Measurements from ENCODE around the gene FTH1.
A peak's percentile ranks its signal among the peaks of the same experiment; 100 is the strongest.

FTH1 gene

GRCh38 chr11:61948505-61948904, 18.9 kb downstream of the FTH1 start:
- DNase-seq (ENCODE audit: low spot score), result no peak

DNA sequence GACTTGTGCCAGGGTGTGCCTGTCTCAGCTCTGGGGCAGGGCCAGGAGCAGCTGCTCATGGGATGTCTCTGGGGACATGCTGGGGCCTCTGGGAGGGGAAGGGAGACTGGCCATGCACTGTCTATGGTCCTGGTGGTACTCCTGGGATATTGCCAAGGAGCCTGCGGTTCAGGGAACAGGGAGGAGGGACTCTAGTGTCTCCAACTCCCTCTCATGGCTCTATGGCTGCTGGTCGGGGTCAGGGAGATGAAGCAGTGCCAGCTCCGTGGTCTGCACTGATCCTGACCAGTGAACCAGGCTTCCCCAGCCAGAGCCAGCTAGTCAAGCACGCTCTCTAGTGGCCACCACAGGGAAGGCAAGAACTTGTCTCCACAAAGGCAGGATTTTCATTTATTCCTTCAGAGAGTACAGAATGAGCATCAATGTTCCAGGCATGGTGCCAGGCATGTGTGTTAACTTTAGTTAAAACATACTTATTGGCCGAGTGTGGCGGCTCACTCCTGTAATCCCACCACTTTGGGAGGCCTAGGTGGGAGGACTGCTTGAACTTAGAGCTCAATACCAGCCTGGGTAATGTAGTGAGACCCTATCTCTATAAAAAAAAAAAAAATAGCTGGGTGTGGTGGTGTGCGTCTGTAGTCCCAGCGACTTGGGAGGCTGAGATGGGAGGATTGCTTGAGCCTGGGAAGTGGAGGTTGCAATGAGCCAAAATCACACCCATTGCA, 19.8 kb downstream of the FTH1 start:
- peak; percentile 81 for DNase-seq (ENCODE audit: low spot score)

DNA sequence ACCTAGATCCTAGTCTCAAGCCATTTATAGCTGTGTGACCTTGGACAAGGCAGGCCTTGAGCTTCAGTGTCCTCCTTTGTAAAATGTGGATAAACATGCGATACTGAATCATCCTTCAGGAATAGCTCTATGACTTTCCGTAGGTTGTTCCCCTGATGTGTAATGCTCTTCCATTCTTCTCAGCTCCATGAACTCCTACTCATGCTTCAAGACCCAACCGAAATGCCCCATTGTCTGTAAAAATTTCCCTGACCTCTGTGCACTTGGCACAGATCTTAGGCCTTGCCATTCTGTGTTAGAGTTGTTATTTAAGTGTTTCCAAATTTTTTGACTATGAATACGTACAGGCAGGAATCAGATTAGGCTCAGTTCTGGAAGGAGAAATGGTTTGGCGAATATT, 20.5 kb downstream of the FTH1 start:
- DNase-seq (ENCODE audit: low spot score), result no peak

GRCh38 chr11:61945191-61945590, 22.2 kb downstream of the FTH1 start:
- DNase-seq (ENCODE audit: low spot score), result no peak

- no peak for DNase-seq (ENCODE audit: low spot score)
These were observed 27.0 kb downstream of the FTH1 start for GRCh38 chr11:61940466-61940865.

- no peak for DNase-seq (ENCODE audit: low spot score)
These were observed 31.6 kb downstream of the FTH1 start for GRCh38 chr11:61935861-61936260.

GRCh38 chr11:61930933-61931332, 36.5 kb downstream of the FTH1 start:
- no peak for DNase-seq (ENCODE audit: low spot score)

- no peak for DNase-seq (ENCODE audit: low spot score)
These were observed 38.8 kb downstream of the FTH1 start for GRCh38 chr11:61928606-61929005.

- no peak for DNase-seq (ENCODE audit: low spot score)
These were observed 39.9 kb downstream of the FTH1 start for GRCh38 chr11:61927501-61927900.

- no peak for DNase-seq (ENCODE audit: low spot score)
These were observed 41.2 kb downstream of the FTH1 start for GRCh38 chr11:61926235-61926634.

- no peak for DNase-seq (ENCODE audit: low spot score)
These were observed 41.7 kb downstream of the FTH1 start for GRCh38 chr11:61925736-61926135.

DNA sequence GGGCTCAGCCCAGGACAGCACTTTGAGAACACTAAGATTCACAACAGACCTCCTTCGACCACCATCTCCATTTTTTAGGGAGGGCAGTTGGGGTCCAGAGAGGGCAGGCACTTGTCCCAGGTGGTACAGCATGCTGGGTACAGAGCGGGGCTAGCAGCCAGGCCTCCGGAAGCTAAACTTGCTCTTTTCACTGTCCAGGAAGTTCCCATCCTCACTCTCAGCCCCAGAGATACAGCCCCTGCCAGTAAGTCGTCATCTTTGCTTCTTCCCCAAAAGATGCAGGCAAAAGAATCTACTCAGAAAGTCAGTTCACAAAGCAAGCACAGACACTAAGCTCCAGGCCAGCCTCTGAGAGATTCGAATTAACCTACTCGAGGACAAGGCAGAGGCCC, 43.4 kb downstream of the FTH1 start:
- no peak for DNase-seq (ENCODE audit: low spot score)

GRCh38 chr11:61923166-61924063, 44.0 kb downstream of the FTH1 start:
- no peak for DNase-seq (ENCODE audit: low spot score)

DNA sequence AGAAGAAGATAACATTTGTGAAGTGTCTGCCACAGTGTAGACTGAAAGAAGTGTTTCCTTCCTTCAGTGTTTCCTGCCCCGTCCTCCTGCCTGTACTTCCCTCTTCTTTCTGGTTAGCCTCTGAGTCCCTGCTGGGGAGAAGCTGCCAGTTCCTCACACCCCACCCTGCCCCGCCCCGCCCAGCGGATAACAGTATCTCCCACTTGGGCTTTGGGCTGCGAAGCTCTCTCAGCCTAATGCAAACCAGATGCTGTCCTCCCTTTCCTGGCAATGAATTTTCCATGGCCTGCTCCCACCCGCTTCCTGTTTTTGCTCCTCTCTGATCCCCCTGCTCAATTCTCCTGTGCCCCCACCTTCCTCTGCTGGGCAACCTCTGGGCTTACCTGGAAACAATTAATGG, 44.9 kb downstream of the FTH1 start:
- no peak for DNase-seq (ENCODE audit: low spot score)

DNA sequence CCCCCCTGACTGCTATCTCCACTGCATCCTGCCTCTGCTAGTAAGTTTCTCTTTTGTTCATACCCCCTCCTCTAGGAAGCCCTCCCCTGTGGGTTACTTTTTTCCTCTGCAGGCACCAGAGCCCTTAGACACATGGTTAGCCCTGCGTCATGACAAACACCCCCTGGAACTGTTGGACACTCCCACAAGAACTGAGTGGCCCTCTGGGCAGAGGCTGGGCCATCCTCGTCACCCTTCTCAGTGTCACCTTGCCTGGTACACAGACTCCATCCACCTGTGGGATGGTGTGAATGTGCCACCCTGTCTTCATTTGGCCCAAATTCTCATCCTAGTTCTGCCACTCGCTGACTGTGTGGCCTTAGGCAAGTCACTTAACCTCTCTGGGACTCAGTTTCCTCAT, 46.0 kb downstream of the FTH1 start:
- no peak for DNase-seq (ENCODE audit: low spot score)

GRCh38 chr11:61919705-61920631, 47.5 kb downstream of the FTH1 start:
- no peak for DNase-seq (ENCODE audit: low spot score)

DNA sequence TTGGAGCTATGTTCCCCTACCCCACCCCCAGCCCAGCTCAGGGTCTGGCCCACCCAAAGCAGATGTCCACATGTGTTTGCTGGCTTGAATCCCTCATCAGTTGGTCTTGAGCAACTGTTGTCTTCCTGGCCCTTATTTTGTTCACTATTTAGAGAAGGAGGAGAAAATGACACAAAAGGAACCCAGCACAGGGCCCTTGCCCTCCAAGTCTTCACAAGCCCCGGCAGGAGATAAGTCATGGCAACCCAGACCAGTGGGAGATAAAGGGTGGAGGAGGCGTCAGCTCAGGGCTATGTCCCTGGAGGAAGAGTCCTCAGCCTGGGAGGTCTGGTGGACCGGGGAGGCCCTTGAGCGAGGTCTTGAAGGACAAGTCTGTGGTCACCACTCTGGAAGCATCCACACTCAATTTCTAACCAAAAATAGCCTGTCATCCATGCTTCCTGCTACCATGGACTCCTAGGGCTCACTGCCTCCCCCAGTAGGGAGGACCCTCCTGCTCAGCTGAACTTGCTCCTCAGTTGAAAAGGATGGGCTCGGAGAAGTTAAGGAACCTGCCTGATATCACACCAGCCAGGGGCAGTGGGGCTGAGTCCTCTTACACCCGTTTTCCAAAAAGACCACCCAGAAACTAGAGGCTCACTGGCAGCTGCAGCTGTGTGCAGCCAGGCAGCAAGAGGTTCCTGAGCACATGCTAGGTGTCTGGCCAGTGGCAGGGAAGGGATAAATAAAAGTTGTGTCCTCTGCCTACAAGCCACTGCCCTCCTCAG, 48.3 kb downstream of the FTH1 start:
- no peak for DNase-seq (ENCODE audit: low spot score)

- DNase-seq (ENCODE audit: low spot score), result no peak
These were observed 49.0 kb downstream of the FTH1 start for GRCh38 chr11:61918251-61918937.

DNA sequence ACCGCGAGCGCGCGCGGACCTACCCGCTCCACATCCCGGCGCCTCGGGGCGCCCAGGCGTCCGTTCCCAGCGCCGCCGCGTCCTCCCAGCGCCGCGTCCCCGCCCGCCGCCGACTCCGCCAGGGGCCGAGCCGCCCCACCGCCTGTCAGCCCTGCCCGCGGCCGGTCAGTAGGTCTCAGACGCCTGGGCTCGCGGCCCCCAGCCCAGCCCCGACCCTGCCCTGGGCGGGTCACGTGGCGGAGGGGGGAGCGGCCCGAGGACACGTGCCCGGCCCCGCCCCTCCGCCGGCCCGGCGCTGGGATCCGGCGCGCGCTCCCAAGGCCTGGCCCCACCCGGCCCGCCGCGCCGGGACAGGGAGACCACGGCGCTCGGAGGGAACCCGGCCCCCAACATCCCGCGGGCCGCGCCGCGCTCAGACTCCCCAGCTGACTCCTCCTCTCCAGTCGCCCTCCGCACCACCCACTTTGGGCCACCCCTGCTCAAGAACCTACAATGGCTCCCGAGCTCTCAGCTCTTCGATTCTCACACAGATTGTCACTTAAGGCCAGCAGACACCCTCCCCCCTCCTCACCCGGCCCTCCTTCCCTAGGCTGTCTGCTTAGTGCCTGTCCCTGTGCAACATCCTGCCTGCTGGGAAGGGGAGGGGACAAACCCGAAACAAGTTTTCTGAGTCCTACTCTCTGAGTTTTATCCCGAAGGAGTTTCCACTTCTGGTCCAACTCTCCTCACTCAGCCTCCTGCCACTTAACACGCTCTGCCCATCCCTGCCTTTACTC, 49.9 kb downstream of the FTH1 start, which contains the start of gene RAB3IL1:
TSS of gene RAB3IL1 (minus strand) at position 233 of the 776 bp plus-strand sequence. CDS start at position 34, 199 bp downstream.
- no peak for DNase-seq (ENCODE audit: low spot score)

DNA sequence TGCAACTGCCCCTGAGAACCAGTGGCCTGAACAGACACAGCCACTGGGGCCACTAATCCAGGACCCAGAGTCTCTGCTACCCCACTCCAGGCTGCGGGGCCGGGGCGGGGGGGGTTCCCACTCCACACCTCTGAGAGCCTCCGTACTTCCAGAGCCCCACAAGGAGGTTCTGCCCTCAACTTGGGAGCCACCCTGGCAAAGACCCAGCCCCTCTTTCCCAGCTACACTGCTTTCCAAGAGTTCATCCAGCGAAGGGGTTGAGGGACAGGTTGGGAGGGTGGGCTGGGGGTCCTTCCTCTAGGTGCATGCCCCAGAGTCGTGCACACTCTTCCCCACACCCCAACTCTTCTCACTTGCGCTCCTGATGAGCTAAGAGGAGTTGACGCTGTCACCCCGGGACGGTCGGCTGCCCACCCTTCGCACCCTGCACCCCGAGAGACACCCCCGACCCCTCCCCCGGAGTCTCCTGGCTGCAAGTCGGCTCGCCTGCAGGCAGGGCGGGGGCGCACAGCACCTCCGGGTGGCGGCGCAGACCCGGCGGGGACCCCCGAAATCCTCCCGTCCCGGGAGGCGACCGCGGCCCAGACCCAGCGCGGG, 50.6 kb downstream of the FTH1 start:
- DNase-seq (ENCODE audit: low spot score), result no peak

Data from RKO (cell line).